Mucosa of stomach (tissue), 1 donor: Measurements from ENCODE around the gene SLC5A6.

Source experiments
- H3K27me3 ChIP-seq: one replicate; pipeline ENCODE4 v1.7.0; 2013; ENCODE audit warnings: mild to moderate bottlenecking, low read length; ENCODE audit not compliant: control insufficient read depth, insufficient read depth
- H3K36me3 ChIP-seq: one replicate; pipeline ENCODE4 v1.7.0; 2013; ENCODE audit warnings: low read length; ENCODE audit not compliant: control insufficient read depth, insufficient read depth
- H3K4me1 ChIP-seq: one replicate; pipeline ENCODE4 v1.7.0; 2013; ENCODE audit warnings: mild to moderate bottlenecking, low read length; ENCODE audit not compliant: control insufficient read depth, insufficient read depth
- H3K4me3 ChIP-seq: one replicate; pipeline ENCODE4 v1.7.0; 2013; ENCODE audit warnings: low read length
- H3K9ac ChIP-seq: one replicate; pipeline ENCODE4 v1.7.0; 2013; ENCODE audit warnings: mild to moderate bottlenecking, low read length, moderate library complexity
- H3K9me3 ChIP-seq: one replicate; pipeline ENCODE4 v1.7.0; 2013; ENCODE audit warnings: mild to moderate bottlenecking, low read length, moderate library complexity; ENCODE audit not compliant: control insufficient read depth
- donor health status: Pancreatic carcinoma.

The SLC5A6 gene

GRCh38 chr2:27245626-27246025 is 33.6 kb upstream of the SLC5A6 start:
- H3K36me3 ChIP-seq, result no peaks in the 10 kb centered on the region
- peaks cover 12% of the 10 kb centered on the region for H3K27me3 ChIP-seq
- H3K9me3 ChIP-seq, result no peaks in the 10 kb centered on the region
- no peak overlapping the region for H3K4me3 ChIP-seq
- H3K9ac ChIP-seq, result no peak overlapping the region
- peaks cover 7% of the 10 kb centered on the region for H3K4me1 ChIP-seq

GRCh38 chr2:27245116-27245515 is 33.0 kb upstream of the SLC5A6 start:
- Histone ChIP-seq H3K9me3 (no peaks in the 10 kb centered on the region), H3K4me3 (no peak overlapping the region), H3K36me3 (no peaks in the 10 kb centered on the region), H3K9ac (no peak overlapping the region), H3K27me3 (peaks cover 7% of the 10 kb centered on the region), H3K4me1 (peaks cover 3% of the 10 kb centered on the region)

- no peaks in the 10 kb centered on the region for H3K27me3 ChIP-seq
- H3K9ac ChIP-seq, result no peak overlapping the region
- H3K36me3 ChIP-seq, result no peaks in the 10 kb centered on the region
- H3K4me3 ChIP-seq, result no peak overlapping the region
- H3K9me3 ChIP-seq, result no peaks in the 10 kb centered on the region
- H3K4me1 ChIP-seq, result no peaks in the 10 kb centered on the region
Observed at GRCh38 chr2:27243391-27244130, 31.5 kb upstream of the SLC5A6 start.

- Histone ChIP-seq H3K36me3 (peaks cover 6% of the 10 kb centered on the region), H3K4me3 (no peak overlapping the region), H3K27me3 (no peaks in the 10 kb centered on the region), H3K9me3 (no peaks in the 10 kb centered on the region), H3K4me1 (no peaks in the 10 kb centered on the region), H3K9ac (no peak overlapping the region)
Observed at GRCh38 chr2:27242614-27242951, 30.5 kb upstream of the SLC5A6 start.

- no peaks in the 10 kb centered on the region for H3K27me3 ChIP-seq
- H3K9ac ChIP-seq, result no peak overlapping the region
- H3K4me3 ChIP-seq, result no peak overlapping the region
- no peaks in the 10 kb centered on the region for H3K9me3 ChIP-seq
- peaks cover 9% of the 10 kb centered on the region for H3K36me3 ChIP-seq
- H3K4me1 ChIP-seq, result no peaks in the 10 kb centered on the region
Observed at GRCh38 chr2:27241761-27242613, 29.9 kb upstream of the SLC5A6 start.

- no peak overlapping the region for H3K4me3 ChIP-seq
- H3K4me1 ChIP-seq, result no peaks in the 10 kb centered on the region
- H3K27me3 ChIP-seq, result no peaks in the 10 kb centered on the region
- H3K9me3 ChIP-seq, result no peaks in the 10 kb centered on the region
- H3K9ac ChIP-seq, result no peak overlapping the region
- H3K36me3 ChIP-seq, result peaks cover 9% of the 10 kb centered on the region
Observed at GRCh38 chr2:27240406-27240805, 28.3 kb upstream of the SLC5A6 start.

GRCh38 chr2:27238976-27239375 is 26.9 kb upstream of the SLC5A6 start:
- Histone ChIP-seq H3K27me3 (no peaks in the 10 kb centered on the region), H3K36me3 (peaks cover 20% of the 10 kb centered on the region), H3K9ac (no peak overlapping the region), H3K9me3 (no peaks in the 10 kb centered on the region), H3K4me3 (no peak overlapping the region), H3K4me1 (no peaks in the 10 kb centered on the region)

GRCh38 chr2:27237341-27237945 is 25.4 kb upstream of the SLC5A6 start:
- Histone ChIP-seq H3K27me3 (no peaks in the 10 kb centered on the region), H3K9me3 (no peaks in the 10 kb centered on the region), H3K4me1 (no peaks in the 10 kb centered on the region), H3K9ac (no peak overlapping the region), H3K4me3 (no peak overlapping the region), H3K36me3 (peaks cover 29% of the 10 kb centered on the region)

- Histone ChIP-seq H3K27me3 (no peaks in the 10 kb centered on the region), H3K36me3 (peaks cover 34% of the 10 kb centered on the region), H3K4me1 (no peaks in the 10 kb centered on the region), H3K9ac (no peak overlapping the region), H3K9me3 (no peaks in the 10 kb centered on the region), H3K4me3 (no peak overlapping the region)
Observed at GRCh38 chr2:27236626-27237025, 24.6 kb upstream of the SLC5A6 start.

GRCh38 chr2:27236136-27236535 is 24.1 kb upstream of the SLC5A6 start:
- H3K4me1 ChIP-seq, result no peaks in the 10 kb centered on the region
- H3K9me3 ChIP-seq, result no peaks in the 10 kb centered on the region
- no peak overlapping the region for H3K9ac ChIP-seq
- peaks cover 38% of the 10 kb centered on the region for H3K36me3 ChIP-seq
- H3K4me3 ChIP-seq, result no peak overlapping the region
- H3K27me3 ChIP-seq, result no peaks in the 10 kb centered on the region

GRCh38 chr2:27233341-27233740 is 21.3 kb upstream of the SLC5A6 start:
- Histone ChIP-seq H3K9ac (no peak overlapping the region), H3K4me3 (no peak overlapping the region), H3K9me3 (no peaks in the 10 kb centered on the region), H3K27me3 (no peaks in the 10 kb centered on the region), H3K4me1 (no peaks in the 10 kb centered on the region), H3K36me3 (peaks cover 38% of the 10 kb centered on the region)

- no peaks in the 10 kb centered on the region for H3K4me1 ChIP-seq
Observed at GRCh38 chr2:27231921-27232320, 19.9 kb upstream of the SLC5A6 start.

More at GRCh38 chr2:27231921-27232320, 19.9 kb upstream of the SLC5A6 start:
- H3K9ac ChIP-seq, result no peak overlapping the region
- H3K36me3 ChIP-seq, result peaks cover 28% of the 10 kb centered on the region
- no peaks in the 10 kb centered on the region for H3K27me3 ChIP-seq
- no peak overlapping the region for H3K4me3 ChIP-seq
- no peaks in the 10 kb centered on the region for H3K9me3 ChIP-seq
